T follicular helper cell (primary cell): ENCODE data around the gene S100B.
A peak's percentile ranks its signal among the peaks of the same experiment; 100 is the strongest.

Experiments
- DNase-seq: peaks from one replicate; pipeline ENCODE4 v3.0.0-alpha.2; 2020; ENCODE audit warnings: low read depth

The S100B gene

DNA sequence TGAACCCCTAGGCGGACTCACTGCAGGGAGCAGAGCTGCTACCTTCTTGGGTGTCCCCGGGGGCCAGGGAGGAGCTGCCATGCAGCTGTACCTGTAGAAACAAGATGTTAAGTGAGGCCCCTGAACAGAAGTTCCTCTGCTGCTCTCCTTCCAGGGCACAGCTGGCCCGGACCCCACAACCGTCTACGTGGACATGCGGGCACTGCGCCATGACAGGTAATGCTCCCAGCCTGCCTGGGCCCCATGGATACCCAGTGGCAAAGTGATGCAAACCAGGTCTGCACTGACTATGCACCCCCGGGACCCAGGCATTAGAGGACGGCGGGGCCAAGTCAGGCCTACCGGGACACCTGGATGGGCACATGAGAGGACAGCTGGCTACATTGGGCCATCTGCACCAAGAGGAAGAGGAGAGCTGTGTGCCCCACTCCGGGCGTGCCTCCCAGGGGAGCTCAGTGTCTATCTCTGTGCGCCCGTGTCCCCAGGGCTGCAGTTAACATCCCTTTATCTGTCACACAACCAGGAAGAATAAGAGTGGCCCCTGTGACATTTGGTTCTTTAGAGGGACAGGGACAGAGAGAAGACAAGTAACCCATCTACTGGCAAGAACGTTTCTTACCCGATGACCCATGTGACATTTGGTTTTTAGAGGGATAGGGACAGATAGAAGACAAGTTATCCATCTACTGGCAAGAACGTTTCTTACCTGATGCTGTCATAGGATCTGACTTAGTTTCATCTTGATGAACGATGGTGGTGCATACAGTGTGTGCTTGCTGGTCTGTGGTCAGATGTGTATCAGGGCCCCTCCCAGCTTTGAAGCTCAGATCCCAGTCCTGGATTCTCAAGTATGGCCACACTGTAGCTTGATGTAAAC, 44.1 kb downstream of the S100B start:
- no peak for DNase-seq

DNA sequence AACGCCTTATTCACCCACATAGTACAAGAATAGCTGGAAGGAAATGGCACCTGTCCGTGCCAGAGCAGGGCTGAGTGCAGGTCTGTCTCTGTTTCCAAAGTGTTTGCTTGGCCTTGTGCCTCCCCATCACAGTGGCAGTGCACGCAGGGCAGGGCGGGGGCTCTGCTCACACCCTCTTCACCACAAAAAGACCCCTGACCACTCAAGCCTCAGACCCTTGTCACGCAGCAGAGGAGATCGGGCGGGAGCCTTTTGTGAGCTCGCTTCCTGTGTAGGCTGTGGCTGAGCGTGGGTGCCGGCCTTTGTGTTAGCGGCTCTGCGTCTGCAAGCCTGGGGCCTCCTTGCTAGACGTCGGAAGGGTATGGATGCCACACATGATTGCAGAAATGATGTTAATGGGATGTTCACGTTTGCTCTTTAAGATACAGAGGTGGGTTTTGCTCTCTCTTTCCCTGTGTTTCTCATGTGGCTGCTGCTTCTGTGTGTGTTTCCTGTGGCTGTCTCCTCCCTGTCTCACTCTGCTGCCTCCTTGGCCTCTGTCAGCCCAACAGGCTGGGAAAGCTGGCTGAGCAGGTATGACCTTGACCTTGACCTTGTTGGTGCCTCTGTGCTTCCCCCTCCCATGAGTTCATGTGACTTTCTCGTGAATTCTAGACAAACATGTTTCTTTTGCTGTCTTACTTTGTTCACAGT, 45.4 kb downstream of the S100B start:
- peak; percentile 19 for DNase-seq

- DNase-seq = no peak
Measured at GRCh38 chr21:46557919-46558392, 46.9 kb downstream of the S100B start.

- no peak for DNase-seq
Measured at GRCh38 chr21:46557469-46557868, 47.4 kb downstream of the S100B start.

DNA sequence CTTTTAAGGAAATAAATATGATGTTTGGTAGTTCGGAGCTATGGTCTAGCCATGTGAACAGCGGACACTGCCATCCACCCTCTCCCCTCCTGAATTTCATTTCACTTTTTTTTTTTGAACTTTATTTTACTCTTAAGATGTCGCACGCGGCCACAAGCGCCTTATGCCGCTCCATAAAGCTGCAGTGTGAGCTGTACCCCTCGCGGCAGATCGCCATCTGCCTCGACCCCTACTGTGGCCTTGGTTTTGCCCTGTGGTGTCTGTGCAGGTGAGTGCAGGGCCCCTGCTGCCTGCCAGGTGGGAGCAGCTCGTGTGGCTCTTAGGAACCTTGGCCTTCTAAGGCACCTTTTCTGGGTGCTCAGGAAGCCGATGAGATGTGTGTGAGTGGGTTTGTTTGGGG, 48.1 kb downstream of the S100B start:
- DNase-seq = no peak

DNA sequence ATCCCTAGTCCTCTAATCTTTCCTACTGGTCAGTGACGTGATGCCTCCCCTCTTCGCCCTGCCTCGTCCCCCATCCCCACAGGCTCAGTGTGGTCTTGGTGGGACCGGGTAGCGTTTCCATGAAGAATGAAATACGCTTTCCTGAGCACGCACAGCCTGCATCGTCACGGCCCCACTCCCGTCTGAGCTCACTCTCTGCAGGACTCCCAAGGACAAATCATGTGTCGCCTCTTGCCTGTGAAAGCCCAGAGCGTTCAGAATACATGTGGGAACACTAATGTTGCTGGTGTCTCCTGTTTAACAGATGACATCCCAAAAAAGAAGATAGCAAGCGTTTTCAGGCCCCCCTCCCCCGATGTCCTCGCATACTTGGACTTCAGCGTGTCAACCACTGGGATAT, 49.2 kb downstream of the S100B start:
- DNase-seq = no peak

DNA sequence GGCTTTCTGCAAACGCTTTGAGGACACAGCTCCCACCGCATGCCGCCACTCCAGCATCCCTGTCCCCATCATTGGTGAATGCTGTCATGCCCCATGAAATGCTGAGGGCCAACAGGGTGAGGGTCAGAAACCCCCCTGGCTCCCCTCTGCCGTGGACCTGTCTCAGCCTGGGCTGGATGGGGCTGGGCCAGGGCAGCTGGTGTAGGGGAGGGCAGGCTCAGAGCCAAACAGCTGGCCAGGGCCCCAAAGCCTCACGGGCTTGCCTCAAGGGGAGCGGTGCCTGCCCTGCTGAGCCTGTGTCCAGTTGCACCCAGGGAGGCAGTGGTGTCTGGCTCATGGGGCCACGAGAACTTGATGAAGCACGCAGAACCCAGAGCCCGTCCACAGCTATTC, 49.7 kb downstream of the S100B start:
- DNase-seq = no peak

DNA sequence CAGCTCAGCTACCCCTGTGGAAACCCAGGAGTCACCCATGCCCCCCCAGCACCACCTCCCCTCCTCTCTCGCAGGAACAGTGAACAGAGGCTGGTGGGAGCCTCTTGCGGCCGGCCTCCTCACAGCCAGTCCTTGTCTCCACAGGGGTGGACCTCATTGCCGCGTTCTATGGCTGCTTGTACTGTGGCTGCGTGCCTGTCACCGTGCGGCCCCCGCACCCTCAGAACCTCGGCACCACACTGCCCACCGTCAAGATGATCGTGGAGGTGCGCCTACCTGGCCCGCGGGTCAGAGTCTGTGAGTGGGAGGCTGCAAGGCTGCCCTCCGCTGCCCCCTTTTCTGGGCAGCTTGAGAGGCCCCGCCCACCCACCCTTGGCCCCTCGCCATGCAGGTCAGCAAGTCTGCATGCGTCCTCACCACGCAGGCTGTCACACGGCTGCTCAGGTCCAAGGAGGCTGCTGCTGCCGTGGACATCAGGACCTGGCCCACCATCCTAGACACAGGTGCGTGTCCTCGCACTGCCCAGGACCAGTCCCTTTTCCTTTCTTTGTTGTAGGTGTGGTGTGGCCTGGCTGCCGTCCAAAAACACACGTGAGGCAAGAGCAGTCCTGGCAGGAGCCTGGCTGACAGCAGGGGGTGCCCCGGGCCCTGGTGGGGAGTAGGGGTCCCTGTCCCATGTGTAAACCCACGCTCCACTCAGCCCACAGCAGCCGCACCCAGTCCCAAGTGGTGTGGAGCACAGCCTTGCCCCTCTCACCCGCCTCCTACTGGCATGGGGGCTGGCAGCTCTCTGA, 50.3 kb downstream of the S100B start:
- no peak for DNase-seq

DNA sequence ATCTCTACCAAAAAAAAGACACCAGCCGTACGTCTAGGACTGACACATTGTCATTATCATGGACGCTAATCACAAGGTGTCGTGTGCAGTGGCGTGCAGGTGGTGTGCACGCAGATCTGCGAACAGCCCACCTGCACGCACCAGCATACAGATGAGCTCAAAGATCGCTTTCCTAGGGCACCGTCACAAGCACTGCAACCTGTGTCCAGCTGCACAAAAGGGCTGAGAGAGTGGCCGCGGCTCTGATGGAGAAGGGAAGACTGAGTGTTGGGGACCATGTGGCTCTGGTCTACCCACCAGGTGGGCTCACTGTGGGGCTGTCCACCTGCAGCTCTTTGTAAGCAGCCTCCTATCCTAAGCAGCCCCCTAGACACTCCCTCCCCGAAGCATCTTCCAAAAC, 50.9 kb downstream of the S100B start:
- no peak for DNase-seq

DNA sequence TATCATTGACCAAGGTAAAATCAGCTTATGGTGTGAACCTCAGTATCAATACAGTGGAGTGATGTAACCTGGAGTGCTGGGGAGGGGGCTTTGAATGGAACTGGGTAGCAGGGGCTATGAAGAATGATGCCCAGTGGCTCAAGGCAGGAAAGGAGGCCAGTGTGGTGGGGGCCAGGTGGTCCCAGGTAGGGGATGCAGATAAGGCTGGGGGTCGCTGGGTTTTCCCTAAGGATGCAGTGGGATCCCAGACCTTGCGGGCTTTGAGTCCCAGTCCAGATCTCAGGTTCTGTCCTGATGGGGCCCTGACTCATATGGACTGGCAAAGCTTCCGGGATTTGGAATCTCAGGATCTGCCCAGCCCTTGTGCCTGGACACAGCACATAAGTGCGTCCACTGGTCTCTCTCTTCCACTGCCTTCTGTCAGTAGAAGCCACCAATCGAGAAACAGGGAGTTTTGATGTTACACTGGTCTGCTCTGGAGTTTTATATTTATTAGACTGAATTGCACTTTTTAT, 52.0 kb downstream of the S100B start:
- DNase-seq = no peak

GRCh38 chr21:46552274-46552673, 52.6 kb downstream of the S100B start:
- DNase-seq = no peak

- no peak for DNase-seq
Measured at GRCh38 chr21:46551636-46552241, 53.1 kb downstream of the S100B start.

- peak; percentile 40 for DNase-seq
Measured at GRCh38 chr21:46550116-46550941, 54.6 kb downstream of the S100B start.

DNA sequence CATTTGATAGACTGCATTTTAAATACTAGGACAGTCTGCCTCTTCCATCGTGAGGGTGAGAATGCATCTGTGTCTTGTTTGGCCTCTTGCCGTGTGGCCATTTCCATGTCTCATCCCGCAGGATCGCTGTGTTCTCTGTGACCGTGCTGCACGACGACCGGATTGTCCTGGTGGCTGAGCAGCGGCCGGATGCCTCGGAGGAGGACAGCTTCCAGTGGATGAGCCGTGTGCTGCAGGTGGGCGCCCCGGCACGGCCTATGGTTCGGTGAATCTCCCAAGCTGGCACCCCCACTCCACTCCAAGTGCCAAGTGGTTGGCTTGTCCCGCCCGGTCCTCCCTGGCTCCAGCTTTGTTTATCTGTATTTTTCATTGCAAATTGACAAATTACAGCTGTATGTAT, 55.2 kb downstream of the S100B start:
- DNase-seq = no peak
